Right lobe of liver (tissue), 6 donors: ENCODE measurements around the gene SERPINB12. TPM values are rescaled to one million over a fixed set of nuclear protein-coding genes. Genes with fewer than 3 reads are reported as not detected.

ENCODE experiments used
- ATAC-seq, 4 donors: fragments of 200-7000 bp; cut with Tn5 transposase; one replicate each; pipeline ENCODE4 v1.9.1; 2020; ENCODE audit warnings: mild to moderate bottlenecking in 4 of 4, moderate library complexity in 4 of 4
- DNase-seq, 3 donors: peaks; one replicate each; pipeline ENCODE4 v3.0.0-alpha.2; 2020
- H3K27ac ChIP-seq, 3 donors: fragments of 200-600 bp; one replicate each; pipeline ENCODE4 v1.8.0; 2022
- H3K27me3 ChIP-seq, 2 donors: fragments of 200-600 bp; one replicate each; pipeline ENCODE4 v1.8.0; 2022
- H3K36me3 ChIP-seq, 4 donors: fragments of 200-600 bp; sonication (generic) in 1 of 4; one replicate each; pipeline versions ENCODE4 v1.5.1 to v1.8.0; 2017 to 2022; ENCODE audit warnings: control low read depth in 1 of 4
- H3K4me1 ChIP-seq, 4 donors: fragments of 200-600 bp; sonication (generic) in 1 of 4; one replicate each; pipeline versions ENCODE4 v1.5.1 to v1.8.0; 2017 to 2022; ENCODE audit warnings: control low read depth in 1 of 4
- H3K4me3 ChIP-seq, 3 donors: fragments of 200-600 bp; one replicate each; pipeline ENCODE4 v1.8.0; 2022
- H3K9me3 ChIP-seq, 4 donors: fragments of 200-600 bp; sonication (generic) in 1 of 4; one replicate each; pipeline versions ENCODE4 v1.5.1 to v1.8.0; 2017 to 2022; ENCODE audit warnings: control low read depth in 1 of 4
- POLR2A ChIP-seq: fragments of 450-650 bp; IDR thresholded peaks from one replicate; pipeline ENCODE4 v1.6.1; 2017; ENCODE audit warnings: antibody characterized with exemption, mild to moderate bottlenecking
- WGBS: methylation state at CpG from one replicate; pipeline ENCODE4 v1.1.6; 2018; ENCODE audit warnings: low coverage, low lambda C conversion rate; ENCODE audit not compliant: insufficient coverage; ENCODE audit errors: missing lambda C conversion rate; 5-methylcytosine and 5-hydroxymethylcytosine counted together
- intact Hi-C, 2 donors: fragments of 100-400 bp; cut with DNase I; formaldehyde crosslinking; loops; one replicate each; pipeline versions ENCODE4 v1.11.2 to v1.14.1; 2022
- total RNA-seq, 6 experiments: library from RNA; depleted of rRNA in 2 of 6; stranded (reverse); fragments of >200 nt in 2 of 6; fragmentation: NEBNext Ultra II Directional in 3 of 6; extraction: Animal tissue kit (Norgen Biotek cat#: 25700) in 3 of 6; gene quantifications; one replicate each; pipeline versions ENCODE4 v1.1.0 to v1.2.4, GENCODE V29; 2016 to 2023
- TF ChIP-seq, protein P1 (sequence below), 4 donors: fragments of 200-600 bp in 3 of 4; fragments of 450-650 bp in 1 of 4; IDR thresholded peaks; one replicate each; pipeline versions ENCODE4 v1.5.1 to v1.8.0; 2016 to 2022; ENCODE audit warnings: antibody characterized with exemption in 4 of 4, mild to moderate bottlenecking in 2 of 4
- donor health status: DM: no; HTN: yes; CAD: no.
- donor health status: DM: no; HTN: no; CAD: no.
- donor health status: DM: no; HTN: no; CAD: no.
- donor health status: DM: no; HTN: yes; CAD: no.
- donor health status: DM: no; HTN: yes; CAD: no.

Gene SERPINB12
- total RNA-seq, 6 experiments from 2014 or later = not detected

DNA sequence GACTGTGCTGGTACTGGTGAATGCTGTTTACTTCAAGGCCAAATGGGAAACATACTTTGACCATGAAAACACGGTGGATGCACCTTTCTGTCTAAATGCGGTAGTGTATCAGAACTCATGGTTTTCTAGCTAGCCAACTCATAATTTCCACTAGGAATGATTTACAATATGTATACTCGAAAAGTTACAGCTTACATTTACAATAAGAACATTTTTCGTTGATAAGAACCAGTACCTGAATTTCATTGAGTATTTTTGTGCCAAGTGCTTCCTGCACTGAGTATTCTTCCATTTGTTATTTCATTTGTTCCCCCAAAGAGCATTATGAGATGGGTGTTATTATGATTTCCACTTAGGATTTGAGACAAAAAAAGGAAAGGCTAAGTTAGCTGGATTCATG, 21.9 kb downstream of the SERPINB12 start:
- no peaks in the 10 kb centered on the region for H3K27me3 ChIP-seq
- H3K27ac ChIP-seq = no peak overlapping the region
- ATAC-seq = no peak
- no peaks in the 10 kb centered on the region for H3K36me3 ChIP-seq
- H3K4me1 ChIP-seq = no peaks in the 10 kb centered on the region
- TF ChIP-seq POLR2A = no peak
- TF ChIP-seq, protein P1, sequence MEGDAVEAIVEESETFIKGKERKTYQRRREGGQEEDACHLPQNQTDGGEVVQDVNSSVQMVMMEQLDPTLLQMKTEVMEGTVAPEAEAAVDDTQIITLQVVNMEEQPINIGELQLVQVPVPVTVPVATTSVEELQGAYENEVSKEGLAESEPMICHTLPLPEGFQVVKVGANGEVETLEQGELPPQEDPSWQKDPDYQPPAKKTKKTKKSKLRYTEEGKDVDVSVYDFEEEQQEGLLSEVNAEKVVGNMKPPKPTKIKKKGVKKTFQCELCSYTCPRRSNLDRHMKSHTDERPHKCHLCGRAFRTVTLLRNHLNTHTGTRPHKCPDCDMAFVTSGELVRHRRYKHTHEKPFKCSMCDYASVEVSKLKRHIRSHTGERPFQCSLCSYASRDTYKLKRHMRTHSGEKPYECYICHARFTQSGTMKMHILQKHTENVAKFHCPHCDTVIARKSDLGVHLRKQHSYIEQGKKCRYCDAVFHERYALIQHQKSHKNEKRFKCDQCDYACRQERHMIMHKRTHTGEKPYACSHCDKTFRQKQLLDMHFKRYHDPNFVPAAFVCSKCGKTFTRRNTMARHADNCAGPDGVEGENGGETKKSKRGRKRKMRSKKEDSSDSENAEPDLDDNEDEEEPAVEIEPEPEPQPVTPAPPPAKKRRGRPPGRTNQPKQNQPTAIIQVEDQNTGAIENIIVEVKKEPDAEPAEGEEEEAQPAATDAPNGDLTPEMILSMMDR (IDR thresholded peaks at IDR 0.05) = no peak
- intact Hi-C loops = no loop called here
- no peaks in the 10 kb centered on the region for H3K9me3 ChIP-seq
- 74% methylated on average over 4 of the region's 4 CpGs for WGBS
- H3K4me3 ChIP-seq = no peak overlapping the region
- DNase-seq = no peak

DNA sequence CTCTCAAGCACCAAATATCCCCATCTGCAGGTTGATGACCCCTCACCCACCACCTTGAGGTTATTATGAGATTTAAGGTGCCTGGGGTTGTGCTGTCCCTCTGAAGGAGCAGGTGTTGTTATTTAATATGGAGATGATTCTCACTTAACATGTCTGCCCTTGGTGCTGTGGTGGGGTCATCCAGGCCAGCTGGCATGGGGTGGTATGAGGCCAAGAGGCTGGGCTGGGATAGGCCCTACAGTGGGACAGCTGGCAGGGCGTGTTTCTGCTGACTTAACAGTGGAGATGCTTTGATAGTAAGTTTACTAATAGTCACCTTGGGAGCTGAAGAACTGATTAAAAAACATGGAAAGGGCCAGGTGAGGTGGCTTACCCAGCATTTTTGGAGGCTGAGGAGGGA, 22.4 kb downstream of the SERPINB12 start:
- no peaks in the 10 kb centered on the region for H3K36me3 ChIP-seq
- WGBS = 70% methylated on average over 1 of the region's 1 CpG
- H3K9me3 ChIP-seq = no peaks in the 10 kb centered on the region
- DNase-seq (no peak), ATAC-seq (no peak)
- H3K27ac ChIP-seq = no peak overlapping the region
- intact Hi-C loops = no loop called here
- no peak overlapping the region for H3K4me3 ChIP-seq
- no peaks in the 10 kb centered on the region for H3K27me3 ChIP-seq
- no peaks in the 10 kb centered on the region for H3K4me1 ChIP-seq
- TF ChIP-seq POLR2A = no peak
- TF ChIP-seq, protein P1 (IDR thresholded peaks at IDR 0.05) = no peak

DNA sequence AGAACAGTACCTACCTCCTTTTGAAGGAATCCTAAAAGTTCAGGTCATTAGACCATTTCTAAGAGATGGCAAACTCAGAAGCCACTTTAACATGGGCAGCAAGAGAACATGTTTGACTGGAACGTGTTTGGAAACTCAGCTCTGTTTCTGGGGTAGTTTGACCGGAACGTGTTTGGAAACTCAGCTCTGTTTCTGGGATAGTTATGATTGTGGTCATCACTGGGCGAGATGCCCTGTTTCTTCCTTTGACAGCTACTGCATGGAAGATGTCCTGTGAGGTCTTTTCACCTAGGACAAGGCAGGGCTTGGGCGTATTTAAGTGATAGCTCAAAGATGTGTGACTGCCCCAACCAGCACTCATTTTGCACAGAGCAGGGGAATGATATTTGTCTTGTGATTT, 25.1 kb downstream of the SERPINB12 start:
- Histone ChIP-seq H3K27me3 (no peaks in the 10 kb centered on the region), H3K27ac (no peak overlapping the region), H3K4me3 (no peak overlapping the region), H3K9me3 (no peaks in the 10 kb centered on the region), H3K36me3 (no peaks in the 10 kb centered on the region), H3K4me1 (no peaks in the 10 kb centered on the region)
- DNase-seq (no peak), ATAC-seq (no peak)
- intact Hi-C loops = no loop called here
- WGBS = 53% methylated on average over 4 of the region's 5 CpGs
- TF ChIP-seq POLR2A = no peak
- TF ChIP-seq, protein P1 (IDR thresholded peaks at IDR 0.05) = no peak

GRCh38 chr18:63567825-63568224, 25.7 kb downstream of the SERPINB12 start:
- H3K4me1 ChIP-seq = no peaks in the 10 kb centered on the region
- no peak for DNase-seq

More at GRCh38 chr18:63567825-63568224, 25.7 kb downstream of the SERPINB12 start:
- 62% methylated on average over 5 of the region's 9 CpGs for WGBS
- Histone ChIP-seq H3K36me3 (no peaks in the 10 kb centered on the region), H3K27me3 (no peaks in the 10 kb centered on the region), H3K9me3 (no peaks in the 10 kb centered on the region), H3K4me3 (no peak overlapping the region), H3K27ac (no peak overlapping the region)
- ATAC-seq = no peak
- intact Hi-C loops = no loop called here
- TF ChIP-seq, protein P1 (IDR thresholded peaks at IDR 0.05) = no peak
- TF ChIP-seq POLR2A = no peak
